ENCODE results near the gene LST1.

Gene LST1

GRCh38 chr6:31629014-31629413 is 42.9 kb downstream of the LST1 start:
- no peak overlapping the region for H2BK5ac ChIP-seq (ENCODE audit: low read depth, low read length, poor library complexity)
- H3K18ac ChIP-seq (ENCODE audit: low read length) = no peak overlapping the region
- H3K14ac ChIP-seq (ENCODE audit: low read length) = no peak overlapping the region
- H4K12ac ChIP-seq (ENCODE audit: low read depth, low read length) = no peak overlapping the region
- H3K9me3 ChIP-seq (ENCODE audit: insufficient read depth, low read depth, low read length) = no peaks in the 10 kb centered on the region
- WGBS (ENCODE audit: extremely low coverage, insufficient coverage, insufficient read length) = no CpG with 5 or more reads among the region's 7 CpGs
- H2BK120ac ChIP-seq (ENCODE audit: insufficient read depth, low read length, poor library complexity) = no peak overlapping the region
- H2AK5ac ChIP-seq (ENCODE audit: low read length) = no peak overlapping the region
- no peaks in the 10 kb centered on the region for H3K4me1 ChIP-seq (ENCODE audit: control insufficient read depth in 1 of 2, insufficient read depth in 2 of 2, low read length in 2 of 2)
- H3K4me3 ChIP-seq (ENCODE audit: low read depth, low read length) = no peak overlapping the region
- no peak overlapping the region for H3K23ac ChIP-seq (ENCODE audit: low read length)
- H4K8ac ChIP-seq (ENCODE audit: low read depth, low read length) = no peak overlapping the region
- H2AFZ ChIP-seq (ENCODE audit: insufficient read depth, low read length, poor library complexity) = no peak overlapping the region
- H3K4me2 ChIP-seq (ENCODE audit: low read length) = no peak overlapping the region
- no peaks in the 10 kb centered on the region for H3K79me1 ChIP-seq (ENCODE audit: low read length)
- H3K9ac ChIP-seq (ENCODE audit: low read length) = no peak overlapping the region
- peaks cover 93 to 98% of the 10 kb centered on the region in 2 experiments for H3K36me3 ChIP-seq (ENCODE audit: control insufficient read depth in 1 of 2, insufficient read depth in 2 of 2, low read length in 2 of 2)
- H2BK12ac ChIP-seq (ENCODE audit: low read length) = no peak overlapping the region
- no peaks in the 10 kb centered on the region for H3K27me3 ChIP-seq (ENCODE audit: insufficient read depth, low read length)
- DNase-seq = no peak
- H4K91ac ChIP-seq (ENCODE audit: low read depth, low read length) = no peak overlapping the region
- no peaks in the 10 kb centered on the region for H3K79me2 ChIP-seq (ENCODE audit: control insufficient read depth, insufficient read depth, low read length, poor library complexity)
- H3K4ac ChIP-seq (ENCODE audit: low read depth, low read length) = no peak overlapping the region
- no peak overlapping the region for H3K27ac ChIP-seq (ENCODE audit: low read depth, low read length)

GRCh38 chr6:31630177-31630934 is 44.3 kb downstream of the LST1 start:
- no peak overlapping the region for H3K18ac ChIP-seq (ENCODE audit: low read length)
- no peak overlapping the region for H3K23ac ChIP-seq (ENCODE audit: low read length)
- H3K4ac ChIP-seq (ENCODE audit: low read depth, low read length) = no peak overlapping the region
- no peak overlapping the region for H4K12ac ChIP-seq (ENCODE audit: low read depth, low read length)
- H3K9ac ChIP-seq (ENCODE audit: low read length) = no peak overlapping the region
- no peaks in the 10 kb centered on the region for H3K79me2 ChIP-seq (ENCODE audit: control insufficient read depth, insufficient read depth, low read length, poor library complexity)
- H3K4me1 ChIP-seq (ENCODE audit: control insufficient read depth in 1 of 2, insufficient read depth in 2 of 2, low read length in 2 of 2) = no peaks in the 10 kb centered on the region
- DNase-seq = no peak
- no peak overlapping the region for H3K4me3 ChIP-seq (ENCODE audit: low read depth, low read length)
- H2AK5ac ChIP-seq (ENCODE audit: low read length) = no peak overlapping the region
- H3K27me3 ChIP-seq (ENCODE audit: insufficient read depth, low read length) = no peaks in the 10 kb centered on the region
- peaks cover 93 to 98% of the 10 kb centered on the region in 2 experiments for H3K36me3 ChIP-seq (ENCODE audit: control insufficient read depth in 1 of 2, insufficient read depth in 2 of 2, low read length in 2 of 2)
- H2AFZ ChIP-seq (ENCODE audit: insufficient read depth, low read length, poor library complexity) = no peak overlapping the region
- H4K8ac ChIP-seq (ENCODE audit: low read depth, low read length) = no peak overlapping the region
- H4K91ac ChIP-seq (ENCODE audit: low read depth, low read length) = no peak overlapping the region
- H3K9me3 ChIP-seq (ENCODE audit: insufficient read depth, low read depth, low read length) = no peaks in the 10 kb centered on the region
- H3K27ac ChIP-seq (ENCODE audit: low read depth, low read length) = no peak overlapping the region
- no peak overlapping the region for H3K4me2 ChIP-seq (ENCODE audit: low read length)
- H3K79me1 ChIP-seq (ENCODE audit: low read length) = no peaks in the 10 kb centered on the region
- no peak overlapping the region for H2BK120ac ChIP-seq (ENCODE audit: insufficient read depth, low read length, poor library complexity)
- H3K14ac ChIP-seq (ENCODE audit: low read length) = no peak overlapping the region
- H2BK5ac ChIP-seq (ENCODE audit: low read depth, low read length, poor library complexity) = no peak overlapping the region
- H2BK12ac ChIP-seq (ENCODE audit: low read length) = no peak overlapping the region
- WGBS (ENCODE audit: extremely low coverage, insufficient coverage, insufficient read length) = no CpG with 5 or more reads among the region's 25 CpGs

- H3K4me1 ChIP-seq (ENCODE audit: control insufficient read depth in 1 of 2, insufficient read depth in 2 of 2, low read length in 2 of 2) = no peaks in the 10 kb centered on the region
- H2AFZ ChIP-seq (ENCODE audit: insufficient read depth, low read length, poor library complexity) = no peak overlapping the region
- no peak overlapping the region for H3K18ac ChIP-seq (ENCODE audit: low read length)
- H2BK5ac ChIP-seq (ENCODE audit: low read depth, low read length, poor library complexity) = no peak overlapping the region
- H4K91ac ChIP-seq (ENCODE audit: low read depth, low read length) = no peak overlapping the region
- no peak overlapping the region for H2BK12ac ChIP-seq (ENCODE audit: low read length)
- no peak overlapping the region for H3K27ac ChIP-seq (ENCODE audit: low read depth, low read length)
- H3K4me2 ChIP-seq (ENCODE audit: low read length) = no peak overlapping the region
- no peak overlapping the region for H4K12ac ChIP-seq (ENCODE audit: low read depth, low read length)
- H3K79me1 ChIP-seq (ENCODE audit: low read length) = no peaks in the 10 kb centered on the region
- no peaks in the 10 kb centered on the region for H3K27me3 ChIP-seq (ENCODE audit: insufficient read depth, low read length)
- no peak overlapping the region for H4K8ac ChIP-seq (ENCODE audit: low read depth, low read length)
- H3K9ac ChIP-seq (ENCODE audit: low read length) = no peak overlapping the region
- WGBS (ENCODE audit: extremely low coverage, insufficient coverage, insufficient read length) = no CpG with 5 or more reads among the region's 16 CpGs
- H3K4ac ChIP-seq (ENCODE audit: low read depth, low read length) = no peak overlapping the region
- no peak overlapping the region for H3K4me3 ChIP-seq (ENCODE audit: low read depth, low read length)
- peaks cover 92 to 98% of the 10 kb centered on the region in 2 experiments for H3K36me3 ChIP-seq (ENCODE audit: control insufficient read depth in 1 of 2, insufficient read depth in 2 of 2, low read length in 2 of 2)
- no peak overlapping the region for H3K23ac ChIP-seq (ENCODE audit: low read length)
- H2AK5ac ChIP-seq (ENCODE audit: low read length) = no peak overlapping the region
- no peak overlapping the region for H3K14ac ChIP-seq (ENCODE audit: low read length)
- H2BK120ac ChIP-seq (ENCODE audit: insufficient read depth, low read length, poor library complexity) = no peak overlapping the region
- DNase-seq = no peak
- no peaks in the 10 kb centered on the region for H3K79me2 ChIP-seq (ENCODE audit: control insufficient read depth, insufficient read depth, low read length, poor library complexity)
- no peaks in the 10 kb centered on the region for H3K9me3 ChIP-seq (ENCODE audit: insufficient read depth, low read depth, low read length)
Measured at GRCh38 chr6:31631209-31631608, 45.1 kb downstream of the LST1 start.

- no peak overlapping the region for H2AK5ac ChIP-seq (ENCODE audit: low read length)
- H3K79me1 ChIP-seq (ENCODE audit: low read length) = no peaks in the 10 kb centered on the region
Measured at GRCh38 chr6:31631681-31632278, 45.7 kb downstream of the LST1 start.

More at GRCh38 chr6:31631681-31632278, 45.7 kb downstream of the LST1 start:
- Histone ChIP-seq H2BK120ac (ENCODE audit: insufficient read depth, low read length, poor library complexity) (no peak overlapping the region), H3K4me1 (ENCODE audit: control insufficient read depth in 1 of 2, insufficient read depth in 2 of 2, low read length in 2 of 2) (no peaks in the 10 kb centered on the region), H4K91ac (ENCODE audit: low read depth, low read length) (no peak overlapping the region), H2BK5ac (ENCODE audit: low read depth, low read length, poor library complexity) (no peak overlapping the region), H3K27me3 (ENCODE audit: insufficient read depth, low read length) (no peaks in the 10 kb centered on the region), H3K14ac (ENCODE audit: low read length) (no peak overlapping the region), H2AFZ (ENCODE audit: insufficient read depth, low read length, poor library complexity) (no peak overlapping the region), H3K18ac (ENCODE audit: low read length) (no peak overlapping the region), H3K4me3 (ENCODE audit: low read depth, low read length) (no peak overlapping the region), H3K23ac (ENCODE audit: low read length) (no peak overlapping the region), H3K4me2 (ENCODE audit: low read length) (no peak overlapping the region), H3K9ac (ENCODE audit: low read length) (no peak overlapping the region), H3K79me2 (ENCODE audit: control insufficient read depth, insufficient read depth, low read length, poor library complexity) (no peaks in the 10 kb centered on the region), H2BK12ac (ENCODE audit: low read length) (no peak overlapping the region), H4K8ac (ENCODE audit: low read depth, low read length) (no peak overlapping the region), H3K27ac (ENCODE audit: low read depth, low read length) (no peak overlapping the region), H3K4ac (ENCODE audit: low read depth, low read length) (no peak overlapping the region), H4K12ac (ENCODE audit: low read depth, low read length) (no peak overlapping the region), H3K36me3 (ENCODE audit: control insufficient read depth in 1 of 2, insufficient read depth in 2 of 2, low read length in 2 of 2) (peaks cover 93 to 98% of the 10 kb centered on the region in 2 experiments), H3K9me3 (ENCODE audit: insufficient read depth, low read depth, low read length) (no peaks in the 10 kb centered on the region)
- no peak for DNase-seq
- WGBS (ENCODE audit: extremely low coverage, insufficient coverage, insufficient read length) = no CpG with 5 or more reads among the region's 32 CpGs
